Astrocyte (in vitro differentiated cells and primary cell): Measurements from ENCODE around the gene OR2T3.
"Not testable (repeated sequence)": the region's sequence is repeated elsewhere in the genome, so short reads cannot be mapped to it uniquely, and the experiment has no call there.

Source experiments
- CTCF ChIP-seq: IDR thresholded peaks from 2 replicates; pipeline ENCODE4 v1.5.1; 2011; ENCODE audit warnings: low read depth, mild to moderate bottlenecking, inconsistent platforms, low read length, moderate library complexity; ENCODE audit not compliant: insufficient read depth
- EZH2 ChIP-seq: IDR thresholded peaks from 2 replicates; pipeline ENCODE4 v1.6.1; 2012; ENCODE audit warnings: mild to moderate bottlenecking, low read length, inconsistent platforms; ENCODE audit not compliant: insufficient read depth

GRCh38 chr1:248431683-248432082, 41.5 kb upstream of the OR2T3 start:
- TF ChIP-seq CTCF, EZH2: not testable (repeated sequence)
